ENCODE measurements around the gene OBSCN. TPM values are rescaled to one million over a fixed set of nuclear protein-coding genes. Genes with fewer than 3 reads are reported as not detected.
"Not testable (repeated sequence)": the region's sequence is repeated elsewhere in the genome, so short reads cannot be mapped to it uniquely, and the experiment has no call there.

Gene OBSCN
- total RNA-seq, 1 experiment from 2014 or later = 14.3 TPM

GRCh38 chr1:228224198-228225164, 16.6 kb downstream of the OBSCN start:
- DNase-seq (ENCODE audit: extremely low read depth, low read depth) = no peak

GRCh38 chr1:228225165-228225710, 17.4 kb downstream of the OBSCN start:
- DNase-seq (ENCODE audit: extremely low read depth, low read depth) = no peak

- no peak for DNase-seq (ENCODE audit: extremely low read depth, low read depth)
These were observed 17.9 kb downstream of the OBSCN start for GRCh38 chr1:228225740-228226139.

- DNase-seq (ENCODE audit: extremely low read depth, low read depth) = no peak
These were observed 18.5 kb downstream of the OBSCN start for GRCh38 chr1:228226141-228226874.

- no peak for DNase-seq (ENCODE audit: extremely low read depth, low read depth)
These were observed 19.3 kb downstream of the OBSCN start for GRCh38 chr1:228226956-228227791.

- not testable (repeated sequence) for DNase-seq (ENCODE audit: extremely low read depth, low read depth)
These were observed 20.3 kb downstream of the OBSCN start for GRCh38 chr1:228228147-228228546.

GRCh38 chr1:228228601-228229074, 20.8 kb downstream of the OBSCN start:
- no peak for DNase-seq (ENCODE audit: extremely low read depth, low read depth)

- no peak for DNase-seq (ENCODE audit: extremely low read depth, low read depth)
These were observed 23.3 kb downstream of the OBSCN start for GRCh38 chr1:228231189-228231588.

GRCh38 chr1:228233136-228233535, 25.3 kb downstream of the OBSCN start:
- DNase-seq (ENCODE audit: extremely low read depth, low read depth) = no peak

- DNase-seq (ENCODE audit: extremely low read depth, low read depth) = no peak
These were observed 27.1 kb downstream of the OBSCN start for GRCh38 chr1:228234921-228235320.

GRCh38 chr1:228236744-228237143, 28.9 kb downstream of the OBSCN start:
- no peak for DNase-seq (ENCODE audit: extremely low read depth, low read depth)

GRCh38 chr1:228238007-228238406, 30.2 kb downstream of the OBSCN start:
- no peak for DNase-seq (ENCODE audit: extremely low read depth, low read depth)

GRCh38 chr1:228238461-228238860, 30.6 kb downstream of the OBSCN start:
- DNase-seq (ENCODE audit: extremely low read depth, low read depth) = no peak

GRCh38 chr1:228240411-228241240, 32.8 kb downstream of the OBSCN start:
- DNase-seq (ENCODE audit: extremely low read depth, low read depth) = no peak

- DNase-seq (ENCODE audit: extremely low read depth, low read depth) = no peak
These were observed 33.4 kb downstream of the OBSCN start for GRCh38 chr1:228241259-228241658.

- DNase-seq (ENCODE audit: extremely low read depth, low read depth) = no peak
These were observed 34.6 kb downstream of the OBSCN start for GRCh38 chr1:228242409-228242808.

- no peak for DNase-seq (ENCODE audit: extremely low read depth, low read depth)
These were observed 35.2 kb downstream of the OBSCN start for GRCh38 chr1:228243093-228243492.

- DNase-seq (ENCODE audit: extremely low read depth, low read depth) = not testable (repeated sequence)
These were observed 36.1 kb downstream of the OBSCN start for GRCh38 chr1:228243989-228244388.

GRCh38 chr1:228245111-228245510, 37.3 kb downstream of the OBSCN start:
- DNase-seq (ENCODE audit: extremely low read depth, low read depth) = no peak
